GM21526 (cell line): Measurements from ENCODE around the gene ROBO3.

Experiments
- ATAC-seq: cut with Tn5 transposase; IDR thresholded peaks from one replicate; pipeline ENCODE4 v1.9.1; 2021; ENCODE audit warnings: moderate library complexity; ENCODE audit not compliant: unreplicated experiment, low FRiP score

ROBO3 gene

DNA sequence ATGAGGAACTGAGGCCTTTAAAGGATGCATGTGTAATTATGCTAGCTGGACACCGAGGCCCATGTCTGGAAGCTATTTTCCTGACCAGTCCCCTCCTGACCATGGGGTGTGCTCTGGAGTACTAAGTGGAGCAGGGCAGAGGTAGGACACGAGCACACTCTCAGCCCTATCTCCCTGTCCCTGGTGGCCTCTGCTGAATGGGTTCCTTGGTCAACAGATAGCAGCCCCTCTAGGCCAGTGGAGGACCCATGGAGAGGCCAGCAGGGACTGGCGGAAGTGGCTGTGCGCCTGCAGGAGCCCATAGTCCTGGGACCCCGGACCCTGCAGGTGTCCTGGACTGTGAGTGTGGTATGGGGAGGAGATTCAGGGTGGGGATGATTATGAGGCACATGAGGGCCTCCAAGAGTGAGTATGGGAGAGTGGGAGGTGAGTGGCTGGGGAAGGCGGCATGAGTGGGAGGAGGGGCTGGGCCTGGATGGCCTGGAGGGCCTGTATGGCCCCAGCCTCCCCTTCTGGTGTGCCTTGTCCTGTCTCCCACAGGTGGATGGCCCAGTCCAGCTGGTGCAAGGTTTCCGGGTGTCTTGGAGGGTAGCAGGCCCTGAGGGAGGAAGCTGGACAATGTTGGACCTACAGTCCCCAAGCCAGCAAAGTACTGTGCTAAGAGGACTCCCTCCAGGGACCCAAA is 9.5 kb downstream of the ROBO3 start:
- ATAC-seq, result no peak

GRCh38 chr11:124875401-124875800 is 10.2 kb downstream of the ROBO3 start:
- no peak for ATAC-seq

- peak; percentile 93 for ATAC-seq
These were observed 10.9 kb downstream of the ROBO3 start for GRCh38 chr11:124875943-124876817.

GRCh38 chr11:124876818-124877630 is 11.8 kb downstream of the ROBO3 start:
- no peak for ATAC-seq

DNA sequence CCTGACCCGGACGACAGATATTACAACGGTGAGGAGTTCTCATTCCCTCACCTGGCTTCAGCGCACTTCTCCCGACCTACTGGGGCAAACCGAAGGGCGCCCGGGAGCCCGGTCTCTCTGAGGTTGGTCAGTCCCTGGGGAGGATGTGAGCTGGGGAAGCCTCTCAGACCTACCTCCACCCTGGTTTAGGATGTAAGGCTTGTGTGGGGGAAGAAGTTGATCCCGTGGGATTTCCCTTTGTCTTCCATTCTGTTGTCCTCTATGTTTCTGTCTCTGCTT is 12.3 kb downstream of the ROBO3 start:
- no peak for ATAC-seq

GRCh38 chr11:124877910-124878758 is 12.9 kb downstream of the ROBO3 start:
- no peak for ATAC-seq

DNA sequence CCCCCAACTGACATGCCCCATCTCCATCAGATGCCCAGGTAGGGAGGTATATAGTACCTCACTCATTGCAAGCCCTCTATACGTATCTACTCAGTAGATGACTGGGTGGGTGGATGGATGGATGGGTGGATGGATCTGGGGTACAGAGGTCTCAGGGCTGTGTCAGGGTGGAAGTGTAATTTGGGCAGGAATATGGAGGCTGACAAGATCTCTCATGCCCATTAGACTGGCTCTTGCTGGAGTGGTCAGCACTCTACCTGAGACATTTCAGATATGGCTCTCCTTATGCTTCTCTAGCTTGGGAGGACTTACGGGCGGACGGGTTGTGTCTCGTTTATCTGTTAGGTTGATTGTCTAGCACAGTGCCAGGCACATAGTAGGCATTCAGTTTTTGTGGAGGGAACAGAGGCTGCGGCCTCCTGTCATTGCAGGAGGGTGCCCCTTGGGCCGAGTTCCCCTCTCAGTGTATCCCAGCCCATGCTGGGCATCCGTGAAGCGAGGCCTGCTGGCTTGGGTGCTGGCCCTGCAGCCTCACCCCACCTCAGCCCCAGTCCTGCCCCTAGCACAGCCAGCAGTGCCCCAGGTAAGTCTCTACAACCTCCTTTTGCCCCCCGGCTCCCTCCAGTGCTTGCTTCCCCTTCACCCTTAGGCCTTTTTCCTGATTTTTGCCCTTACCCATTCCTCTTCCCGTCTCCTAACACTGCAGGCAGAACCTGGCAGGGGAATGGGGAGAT is 13.7 kb downstream of the ROBO3 start:
- ATAC-seq, result no peak

- ATAC-seq, result no peak
These were observed 14.5 kb downstream of the ROBO3 start for GRCh38 chr11:124879493-124880289.

DNA sequence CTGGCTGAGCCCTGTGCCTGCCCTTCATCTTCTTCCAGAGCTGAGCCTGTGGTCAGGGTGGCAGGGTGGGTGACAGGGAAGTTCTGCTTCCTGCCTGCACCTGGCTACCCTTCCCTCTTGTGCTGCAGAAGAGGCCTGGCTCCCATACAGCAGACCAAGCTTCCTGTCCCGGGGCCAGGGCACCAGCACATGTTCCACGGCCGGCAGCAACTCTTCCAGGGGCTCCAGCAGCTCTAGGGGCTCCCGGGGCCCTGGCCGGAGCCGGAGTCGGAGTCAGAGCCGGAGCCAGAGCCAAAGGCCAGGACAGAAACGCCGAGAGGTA is 15.0 kb downstream of the ROBO3 start:
- no peak for ATAC-seq

DNA sequence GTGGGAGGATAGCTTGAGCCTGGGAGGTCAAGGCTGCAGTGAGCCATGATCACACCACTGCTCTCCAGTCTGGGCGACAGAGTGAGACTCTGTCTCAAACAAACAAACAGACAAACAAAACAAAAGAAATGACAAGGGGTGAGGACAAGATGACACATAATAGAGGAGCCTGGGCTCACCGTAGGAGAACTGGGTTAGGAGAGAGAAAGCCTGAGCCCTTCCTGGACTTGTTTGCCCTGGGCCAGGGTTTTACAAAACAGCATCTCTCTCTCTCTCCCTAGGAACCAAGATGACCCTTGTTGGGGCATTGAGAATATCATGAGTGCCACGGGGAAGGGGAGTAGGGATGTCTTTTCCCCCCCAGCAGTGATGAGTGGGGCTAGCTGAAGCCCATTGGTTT is 15.7 kb downstream of the ROBO3 start:
- ATAC-seq, result no peak

GRCh38 chr11:124882339-124883071 is 17.3 kb downstream of the ROBO3 start:
- ATAC-seq, result no peak

GRCh38 chr11:124884340-124884739 is 19.1 kb downstream of the ROBO3 start:
- ATAC-seq, result no peak

DNA sequence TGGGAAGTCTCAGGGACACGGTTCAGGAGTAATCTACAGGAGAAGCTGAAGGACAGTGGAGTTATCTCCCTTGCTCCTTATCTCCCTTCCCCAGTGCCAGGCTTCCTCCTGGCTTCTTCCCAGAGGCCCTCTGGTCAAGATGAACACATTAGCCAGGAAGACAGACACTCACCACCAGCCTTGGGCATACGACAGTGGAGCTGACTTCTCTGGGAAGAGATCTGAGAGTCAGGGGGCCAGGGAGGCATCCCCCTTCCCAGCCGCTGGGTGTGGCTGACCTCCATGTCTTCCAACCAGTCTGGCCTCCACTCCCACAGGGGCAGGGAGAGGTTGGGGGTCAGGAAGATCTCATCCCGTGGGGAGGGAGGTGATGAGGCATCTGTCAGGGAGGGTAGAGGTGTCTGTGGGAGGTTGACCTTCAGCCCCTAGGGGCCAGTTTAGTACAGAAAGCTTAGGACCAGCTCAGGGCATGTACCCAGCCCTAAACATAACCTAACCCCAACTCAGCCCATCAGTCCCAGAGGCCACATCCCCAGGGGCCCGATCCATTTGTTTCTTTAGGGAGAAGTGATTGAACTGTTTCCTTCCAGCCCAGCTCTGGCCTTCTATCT is 19.7 kb downstream of the ROBO3 start:
- ATAC-seq, result no peak

GRCh38 chr11:124886476-124886875 is 21.2 kb downstream of the ROBO3 start:
- ATAC-seq, result no peak

DNA sequence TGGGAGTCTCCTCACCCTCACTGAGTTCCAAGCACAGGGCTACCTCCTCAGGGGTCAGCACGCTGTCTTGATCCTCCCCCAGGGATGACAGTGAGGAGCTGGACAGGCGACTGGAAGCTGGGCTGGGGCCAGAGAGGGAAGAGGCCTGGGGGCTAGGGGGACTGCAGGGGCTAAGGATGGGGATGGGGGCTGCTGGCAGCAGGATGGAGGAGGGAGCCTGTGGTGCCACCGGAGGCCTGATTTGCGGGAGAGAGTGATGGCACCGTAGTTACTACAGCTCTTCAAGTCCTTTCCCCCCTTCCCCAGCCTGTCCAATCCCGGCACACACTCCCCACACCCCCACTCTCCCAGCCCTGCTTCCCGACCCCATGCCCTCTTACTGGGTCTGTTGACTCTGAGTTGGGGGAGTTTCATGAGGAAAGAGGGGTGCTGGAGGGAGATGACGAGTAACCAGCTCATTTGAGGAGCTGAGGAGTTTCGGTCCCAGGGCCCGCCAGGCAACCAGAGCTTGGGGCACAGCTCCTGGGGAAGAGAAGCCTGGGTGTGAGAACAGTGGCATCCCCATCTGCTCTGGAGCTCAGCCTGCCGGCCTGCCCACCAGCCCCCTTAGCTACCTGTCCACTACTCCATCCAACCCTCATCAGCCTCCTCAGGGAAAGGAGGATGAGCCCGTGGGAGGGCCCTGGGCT is 21.9 kb downstream of the ROBO3 start:
- ATAC-seq, result no peak

- ATAC-seq, result no peak
These were observed 22.4 kb downstream of the ROBO3 start for GRCh38 chr11:124887667-124888013.

GRCh38 chr11:124889191-124890091 is 24.2 kb downstream of the ROBO3 start:
- ATAC-seq, result no peak
